Lower leg skin (tissue), 4 donors: Measurements from ENCODE around the gene MKRN2OS. TPM values are rescaled to one million over a fixed set of nuclear protein-coding genes. Genes with fewer than 3 reads are reported as not detected.

Source experiments
- DNase-seq, 2 donors: peaks; one replicate each; pipeline ENCODE4 v3.0.0-alpha.2; 2019; ENCODE audit warnings: low spot score in 2 of 2
- H3K4me3 ChIP-seq: fragments of 200-600 bp; sonication (generic); 2 replicates; pipeline ENCODE4 v1.5.1; 2017; ENCODE audit warnings: mild to moderate bottlenecking, low read depth; ENCODE audit not compliant: poor library complexity, severe bottlenecking
- CTCF ChIP-seq, 3 donors: fragments of 450-650 bp; IDR thresholded peaks; one replicate each; pipeline ENCODE4 v1.5.1; 2016; ENCODE audit warnings: antibody characterized with exemption in 3 of 3, mild to moderate bottlenecking in 3 of 3, moderate library complexity in 2 of 3
- POLR2A ChIP-seq, 2 donors: fragments of 450-650 bp; IDR thresholded peaks; one replicate each; pipeline ENCODE4 v1.6.1; 2016 to 2017; ENCODE audit warnings: antibody characterized with exemption in 2 of 2, mild to moderate bottlenecking in 1 of 2, moderate library complexity in 1 of 2
- WGBS, 2 donors: methylation state at CpG; one replicate each; pipeline ENCODE4 v1.1.5; 2018; 5-methylcytosine and 5-hydroxymethylcytosine counted together
- intact Hi-C: fragments of 100-400 bp; cut with DNase I; formaldehyde crosslinking; loops from one replicate; pipeline ENCODE4 v1.15.0; 2023; ENCODE audit warnings: low total_unique reads
- total RNA-seq, 4 donors: library from RNA; depleted of rRNA; stranded (reverse); fragments of >200 nt; gene quantifications; one replicate each; pipeline ENCODE4 v1.1.0, GENCODE V29; 2016

The MKRN2OS gene
- total RNA-seq, 4 donors from 2014 or later, result 1.8 to 4.3 (median 3.2) TPM

GRCh38 chr3:12588039-12589009 lies 43.0 kb upstream of the MKRN2OS start:
- intact Hi-C loops, result no loop called here
- WGBS, 2 donors, result 81 to 86% methylated on average over 7 of the region's 7 CpGs
- no peak overlapping the region for H3K4me3 ChIP-seq
- DNase-seq, result no peak
- TF ChIP-seq CTCF (IDR thresholded peaks at IDR 0.05), result no peak
- no peak for TF ChIP-seq POLR2A (IDR thresholded peaks at IDR 0.05)

GRCh38 chr3:12586403-12586802 lies 41.1 kb upstream of the MKRN2OS start:
- intact Hi-C loops, result no loop called here
- TF ChIP-seq CTCF (IDR thresholded peaks at IDR 0.05), result no peak
- 86 to 92% methylated on average over 3 of the region's 3 CpGs for WGBS, 2 donors
- DNase-seq, result no peak
- H3K4me3 ChIP-seq, result no peak overlapping the region

GRCh38 chr3:12585970-12586369 lies 40.7 kb upstream of the MKRN2OS start:
- WGBS, 2 donors, result 73 to 78% methylated on average over 5 of the region's 5 CpGs
- no peak for DNase-seq
- H3K4me3 ChIP-seq, result no peak overlapping the region
- intact Hi-C loops, result no loop called here
- no peak for TF ChIP-seq POLR2A (IDR thresholded peaks at IDR 0.05)
- no peak for TF ChIP-seq CTCF (IDR thresholded peaks at IDR 0.05)

GRCh38 chr3:12585181-12585580 lies 39.9 kb upstream of the MKRN2OS start:
- TF ChIP-seq POLR2A (IDR thresholded peaks at IDR 0.05) (no peak), CTCF (IDR thresholded peaks at IDR 0.05) (no peak)
- no peak for DNase-seq
- 81 to 93% methylated on average over 3 of the region's 3 CpGs for WGBS, 2 donors
- no peak overlapping the region for H3K4me3 ChIP-seq
- intact Hi-C loops, result no loop called here

GRCh38 chr3:12584083-12584482 lies 38.8 kb upstream of the MKRN2OS start:
- no peak for TF ChIP-seq POLR2A (IDR thresholded peaks at IDR 0.05)
- no peak for TF ChIP-seq CTCF (IDR thresholded peaks at IDR 0.05)
- no peak overlapping the region for H3K4me3 ChIP-seq
- DNase-seq, result no peak
- intact Hi-C loops, result no loop called here
- WGBS, 2 donors, result 69 to 92% methylated on average over 2 of the region's 2 CpGs
